Measurements from ENCODE around the gene FXYD3.

The FXYD3 gene

DNA sequence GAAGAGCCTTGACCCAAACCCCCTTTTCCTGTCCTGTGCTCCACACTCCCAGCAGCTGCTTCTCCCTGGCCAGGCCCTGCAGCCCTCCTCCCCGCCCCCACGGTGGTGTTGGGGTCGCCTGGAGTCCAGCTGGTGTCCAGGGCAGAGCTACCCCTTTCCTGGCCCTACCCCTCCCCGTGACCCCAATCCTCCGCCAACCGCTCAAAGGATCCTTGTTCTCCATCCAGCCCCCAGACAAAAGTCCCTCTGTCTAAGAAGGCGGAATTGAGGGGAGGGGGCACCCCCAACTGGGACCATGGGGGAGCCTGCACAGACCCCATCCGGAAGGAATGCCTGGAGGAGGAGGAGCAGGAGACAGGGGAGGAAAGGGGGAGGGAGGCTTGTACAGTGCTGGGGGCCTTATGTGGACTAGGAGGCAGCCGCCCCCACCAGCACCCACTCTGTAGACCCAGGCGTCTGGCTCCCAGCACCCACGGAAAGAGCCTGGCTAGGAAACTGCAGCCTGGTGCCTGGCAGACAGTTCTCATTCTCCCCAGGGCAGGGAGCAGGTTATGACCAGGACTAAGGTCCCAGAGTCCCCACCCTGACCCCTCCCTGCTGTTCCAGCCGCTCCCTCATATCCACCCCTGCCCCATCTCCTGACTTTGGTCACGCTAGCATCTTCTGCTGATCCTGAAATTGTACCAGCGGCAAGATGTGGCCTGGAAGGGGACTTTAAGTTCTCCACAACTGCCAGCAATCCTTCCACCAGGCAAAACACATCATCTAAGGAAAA, at the start of gene FXYD3:
Gene FXYD3, plus strand, starts transcription at position 647 of the 775 bp plus-strand sequence. CDS start 3,554 bp downstream, outside the sequence.
- no peak for DNase-seq

DNA sequence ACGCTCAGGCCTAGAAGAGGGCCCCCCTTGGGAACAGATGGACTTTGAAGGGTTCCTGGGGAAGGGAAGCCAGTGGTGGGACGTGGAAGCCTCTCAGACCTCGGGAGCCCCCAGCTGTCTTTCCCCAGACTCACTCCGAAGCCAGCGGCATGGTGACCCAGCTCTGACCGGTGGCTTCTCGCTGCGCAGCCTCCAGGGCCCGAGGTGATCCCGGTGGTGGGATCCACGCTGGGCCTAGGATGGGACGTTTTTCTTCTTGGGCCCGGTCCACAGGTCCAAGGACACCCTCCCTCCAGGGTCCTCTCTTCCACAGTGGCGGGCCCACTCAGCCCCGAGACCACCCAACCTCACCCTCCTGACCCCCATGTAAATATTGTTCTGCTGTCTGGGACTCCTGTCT, 49.5 kb upstream of the FXYD3 start:
- DNase-seq = no peak

- peak; percentile 86 for DNase-seq
Measured at GRCh38 chr19:35066691-35067563, 48.7 kb upstream of the FXYD3 start.

GRCh38 chr19:35068941-35069634, 46.5 kb upstream of the FXYD3 start:
- DNase-seq = no peak

DNA sequence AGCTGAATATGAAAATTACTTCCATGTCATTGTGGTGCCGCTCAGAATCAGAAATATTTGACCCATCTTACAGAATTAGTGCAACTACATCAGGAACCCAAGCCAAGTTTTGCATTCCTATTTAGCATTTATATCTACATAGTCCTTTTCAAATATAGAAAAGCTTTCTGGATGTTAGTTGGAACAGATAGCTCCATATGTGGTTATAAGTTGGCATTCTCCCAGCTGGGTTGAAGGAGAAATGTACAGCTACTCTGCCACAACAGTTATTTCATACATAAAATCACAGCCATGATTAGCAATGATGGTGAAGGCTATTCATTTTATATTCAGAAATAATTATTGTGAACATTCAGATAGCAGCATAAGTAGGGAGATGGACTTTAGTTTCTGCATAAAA, 45.9 kb upstream of the FXYD3 start:
- no peak for DNase-seq

GRCh38 chr19:35070471-35070870, 45.2 kb upstream of the FXYD3 start:
- DNase-seq = no peak

DNA sequence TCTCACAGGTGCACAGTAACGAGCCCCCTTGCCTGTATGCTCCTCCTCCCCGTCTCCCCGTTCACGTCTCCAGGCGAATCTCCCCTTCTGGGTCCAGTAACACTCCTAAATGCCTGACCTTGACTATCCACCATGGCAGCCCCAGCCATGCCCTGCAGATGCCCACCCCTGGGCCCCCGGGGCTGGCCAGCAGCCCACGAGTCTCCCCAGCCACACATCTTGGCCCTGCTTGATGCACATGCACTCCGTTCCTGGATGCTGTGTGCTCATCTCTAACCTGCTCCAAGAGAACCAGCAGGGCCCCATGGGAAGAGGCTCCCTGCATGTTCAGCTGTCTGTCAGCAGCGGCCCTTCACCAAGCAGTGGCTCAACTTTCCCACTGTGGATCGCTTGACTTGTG, 42.1 kb upstream of the FXYD3 start:
- DNase-seq = no peak

DNA sequence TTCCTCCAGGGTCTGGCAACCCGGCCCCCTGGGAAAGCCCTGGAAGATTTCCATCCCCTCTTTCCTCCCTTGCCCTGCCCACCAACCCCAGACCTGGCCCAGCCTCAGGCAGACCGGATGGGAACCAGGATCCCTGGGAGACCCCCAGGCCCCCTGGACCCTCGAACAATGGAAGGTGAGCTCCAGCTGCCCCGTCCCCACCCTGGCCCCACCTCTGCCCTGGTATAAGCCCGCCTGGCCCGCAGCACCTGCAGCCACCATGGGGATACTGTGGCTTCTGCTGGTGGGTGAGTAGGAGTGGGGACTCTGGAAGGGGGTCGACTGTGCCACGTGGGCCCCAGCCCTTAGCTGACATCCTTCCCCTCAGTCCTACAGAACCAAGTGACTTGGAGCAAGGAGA, 41.7 kb upstream of the FXYD3 start:
- DNase-seq = no peak

DNA sequence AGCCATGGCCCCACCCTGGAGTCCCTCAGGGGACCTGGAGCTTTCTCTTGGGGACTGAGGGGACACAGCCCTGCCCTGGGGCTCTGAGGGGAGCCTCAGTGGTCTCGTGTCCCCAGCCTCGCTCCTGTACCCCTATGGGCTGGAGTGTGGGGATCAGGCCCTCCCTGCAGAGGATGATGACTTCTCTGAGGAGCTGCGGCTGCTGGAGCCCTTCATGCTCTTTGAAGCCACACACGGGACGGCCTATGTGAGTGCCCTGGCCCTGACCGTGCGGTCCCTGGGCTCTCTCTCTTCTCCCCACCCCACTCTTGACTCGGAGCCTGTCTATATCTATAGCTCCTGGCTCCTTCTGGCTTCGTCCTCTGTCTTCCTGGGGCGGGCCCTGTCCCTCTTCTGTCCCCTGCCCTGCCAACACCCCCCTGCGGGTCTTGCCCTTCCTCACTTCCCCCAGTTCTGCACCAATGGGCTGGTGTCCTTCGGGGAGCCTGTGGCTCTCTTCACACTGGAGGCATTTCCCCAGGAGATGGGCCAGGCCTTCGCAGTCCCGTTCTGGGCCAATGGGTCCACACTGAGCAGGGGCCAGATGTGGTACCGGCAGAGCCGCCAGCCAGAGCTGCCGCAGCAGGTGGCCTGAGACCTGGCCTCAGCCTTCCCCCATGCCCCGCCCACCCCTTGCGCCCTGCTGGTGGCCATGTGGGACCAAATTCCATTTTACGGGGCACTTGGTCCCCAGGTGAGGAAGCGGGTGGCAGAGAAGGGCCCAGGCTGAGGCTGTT, 41.0 kb upstream of the FXYD3 start:
- DNase-seq = no peak

- no peak for DNase-seq
Measured at GRCh38 chr19:35075202-35076025, 40.2 kb upstream of the FXYD3 start.

DNA sequence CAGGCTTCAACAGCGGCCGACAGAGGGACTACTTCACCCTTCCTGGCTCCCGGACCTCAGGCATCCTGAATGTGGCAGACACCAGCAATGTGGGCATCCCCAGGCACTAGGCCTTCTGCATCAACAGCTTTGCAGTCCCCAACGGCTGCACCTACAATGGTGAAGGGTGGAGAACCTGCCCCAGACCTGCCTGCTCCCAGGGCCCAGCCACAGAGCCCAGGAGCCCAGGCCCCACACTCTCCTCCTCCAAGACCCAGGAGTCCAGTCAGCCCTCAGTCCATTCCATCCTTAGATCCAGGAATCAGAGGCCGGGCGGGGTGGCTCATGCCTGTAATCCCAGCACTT, 39.6 kb upstream of the FXYD3 start:
- no peak for DNase-seq

GRCh38 chr19:35076657-35077056, 39.0 kb upstream of the FXYD3 start:
- DNase-seq = no peak

DNA sequence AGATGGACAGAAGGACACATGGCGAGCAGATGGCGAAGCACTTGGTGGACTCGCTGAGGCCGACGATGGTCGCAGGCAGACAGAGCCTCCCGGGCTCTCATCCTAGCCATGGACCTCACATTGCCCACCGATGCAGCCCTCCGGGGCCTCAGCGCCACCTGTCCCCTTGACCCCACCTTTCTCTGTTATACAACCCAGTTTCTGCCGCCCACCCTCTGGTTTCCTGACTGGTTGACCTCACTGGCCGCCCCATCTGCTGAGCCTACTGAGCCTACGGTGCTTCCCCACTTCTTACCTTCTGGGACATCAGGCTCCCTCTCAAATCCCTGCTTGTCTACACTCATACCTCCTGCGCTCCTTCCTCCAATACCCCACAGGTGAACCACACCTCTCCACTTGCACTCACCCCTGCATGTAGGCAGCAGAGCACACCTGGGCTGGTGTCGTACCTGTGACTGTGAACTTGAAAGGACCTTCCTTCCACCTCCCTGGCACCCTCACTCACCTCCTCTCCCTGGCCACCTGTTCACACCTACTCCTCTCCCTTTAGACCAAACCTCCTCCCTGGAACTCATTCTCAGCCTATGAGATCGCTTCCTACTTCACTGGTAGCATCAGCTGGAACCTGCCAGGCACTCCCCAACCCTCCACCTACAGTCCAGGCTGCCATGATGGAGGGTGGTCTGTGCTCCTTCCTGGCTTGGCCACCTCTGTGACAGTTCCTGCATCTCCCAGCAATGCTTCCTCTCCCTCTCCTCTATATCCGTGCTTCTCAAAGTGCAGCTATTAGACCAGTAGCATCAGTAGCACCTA, 38.0 kb upstream of the FXYD3 start:
- DNase-seq = no peak

GRCh38 chr19:35079826-35080225, 35.8 kb upstream of the FXYD3 start:
- no peak for DNase-seq

DNA sequence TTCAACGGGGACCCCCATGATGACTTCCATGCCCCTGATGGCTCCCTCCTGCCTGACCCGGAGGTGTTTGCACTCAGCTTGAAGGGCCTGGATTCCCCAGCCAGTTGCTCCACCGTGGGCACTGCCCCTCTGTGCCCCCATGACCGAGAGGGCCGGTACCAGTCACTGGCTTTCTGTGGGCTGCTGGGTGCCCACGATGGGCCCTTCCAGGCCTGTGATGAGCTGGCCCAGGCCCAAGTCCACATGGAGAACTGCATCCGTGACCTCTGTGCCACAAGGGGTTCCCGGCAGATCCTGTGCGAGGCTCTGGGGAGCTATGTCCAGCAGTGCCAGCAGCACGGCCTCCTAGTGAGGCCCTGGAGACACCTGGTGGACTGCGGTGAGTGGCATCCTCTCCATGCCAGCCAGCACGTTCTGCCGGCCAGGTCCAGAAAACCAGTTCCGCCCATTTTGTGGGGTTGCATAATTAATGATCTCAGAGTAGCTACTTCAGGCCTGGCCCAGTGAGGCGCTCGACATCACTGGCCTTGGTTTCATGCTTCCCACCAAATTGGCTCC, 34.9 kb upstream of the FXYD3 start:
- DNase-seq = no peak

DNA sequence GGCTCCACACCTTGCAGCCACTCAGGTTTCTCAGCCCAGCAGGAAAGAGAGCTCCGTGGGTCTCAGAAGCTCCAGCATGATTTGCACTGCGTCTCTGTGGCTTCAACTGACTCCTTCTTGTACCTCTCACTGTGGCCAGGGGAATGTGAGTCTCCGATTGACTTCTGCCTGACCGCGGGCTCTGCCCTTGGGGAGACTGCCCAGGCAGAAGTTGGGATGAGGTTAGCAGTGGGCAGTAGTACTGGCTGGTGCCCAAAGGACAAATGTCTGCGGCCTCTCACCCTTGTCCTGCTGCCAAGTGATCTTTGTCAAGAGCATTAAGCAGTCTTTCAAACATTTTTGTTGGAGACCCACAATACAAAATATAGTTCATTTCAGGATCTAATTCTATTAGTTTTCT, 34.4 kb upstream of the FXYD3 start:
- DNase-seq = no peak

DNA sequence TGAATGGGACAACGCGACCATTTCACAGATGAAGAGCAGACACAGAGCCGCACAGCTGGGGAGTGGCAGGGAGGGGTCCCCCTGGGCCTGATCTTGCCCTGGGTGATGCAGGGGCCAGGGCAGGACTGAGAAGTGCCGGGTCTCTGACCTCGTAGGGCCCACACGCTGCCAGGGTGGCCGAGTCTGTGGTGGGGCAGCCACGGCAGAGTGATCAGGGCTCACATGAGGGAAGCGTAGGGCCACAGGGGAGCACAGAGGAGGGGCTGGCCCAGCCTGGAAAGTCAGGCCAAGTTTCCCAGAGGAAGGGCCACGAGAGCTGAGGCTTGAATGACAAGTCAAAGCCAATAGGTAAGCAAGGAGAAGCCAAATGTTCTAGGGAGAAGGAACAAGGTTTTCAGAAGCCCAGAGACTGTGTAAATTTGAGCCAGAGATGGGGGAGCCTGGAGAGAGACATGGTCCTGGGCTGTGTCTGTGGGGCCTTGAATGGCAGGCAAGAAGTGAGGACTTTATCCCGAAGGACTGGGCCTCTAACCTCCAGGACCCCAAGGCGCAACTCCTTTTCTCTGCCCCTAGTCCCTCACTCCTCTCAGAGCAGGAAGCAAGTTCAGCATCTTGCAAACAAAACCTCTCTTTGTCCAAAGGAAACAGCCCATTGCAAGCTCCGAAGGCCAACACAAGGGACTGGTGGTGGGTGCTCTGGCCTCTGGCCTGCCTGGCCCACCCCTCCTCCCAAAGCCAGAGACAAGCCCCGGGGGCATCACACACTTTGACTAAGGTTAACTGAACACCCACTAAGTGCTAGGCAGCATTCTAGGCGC, 31.7 kb upstream of the FXYD3 start:
- DNase-seq = no peak

- DNase-seq = no peak
Measured at GRCh38 chr19:35084509-35084762, 31.2 kb upstream of the FXYD3 start.

DNA sequence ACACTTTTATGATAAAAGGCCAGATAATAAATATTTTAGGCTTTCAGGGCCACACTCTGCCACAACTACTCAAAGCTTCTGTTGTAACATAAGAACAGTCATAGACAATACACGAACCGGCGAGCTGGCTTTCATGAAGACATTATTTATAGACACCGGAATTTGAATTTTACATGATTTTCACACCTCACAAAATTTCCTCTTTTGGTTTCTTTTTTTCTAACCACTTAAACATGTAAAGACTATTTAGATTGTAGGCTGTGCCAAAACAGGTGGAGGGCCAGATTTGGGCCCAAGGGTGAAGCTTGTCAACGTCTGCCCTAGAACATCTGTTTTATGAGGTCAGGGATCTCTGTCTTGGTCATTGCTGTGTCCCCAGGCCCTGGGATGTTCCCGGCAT, 29.7 kb upstream of the FXYD3 start:
- no peak for DNase-seq

- DNase-seq = no peak
Measured at GRCh38 chr19:35086455-35086854, 29.2 kb upstream of the FXYD3 start.

Data from CD4-positive, alpha-beta T cell treated with Interleukin-17A for 1 hour (primary cell).